DMS79 treated with DMSO at 0.1 percent for 48 hours (cell line): ENCODE data around the gene KIF13A.
"Not testable (repeated sequence)": the region's sequence is repeated elsewhere in the genome, so short reads cannot be mapped to it uniquely, and the experiment has no call there.

Experiments
- DNase-seq: peaks from one replicate; lab custom pipeline; 2025; lab: John Stamatoyannopoulos, UW

KIF13A gene

GRCh38 chr6:17846762-17847161 is 140.7 kb downstream of the KIF13A start:
- no peak for DNase-seq

GRCh38 chr6:17845598-17845997 is 141.8 kb downstream of the KIF13A start:
- DNase-seq = no peak

GRCh38 chr6:17844967-17845366 is 142.5 kb downstream of the KIF13A start:
- DNase-seq = not testable (repeated sequence)

GRCh38 chr6:17842934-17843821 is 144.3 kb downstream of the KIF13A start:
- DNase-seq = no peak

GRCh38 chr6:17842014-17842776 is 145.2 kb downstream of the KIF13A start:
- DNase-seq = no peak

- no peak for DNase-seq
Measured at GRCh38 chr6:17839513-17840223, 147.8 kb downstream of the KIF13A start.

- no peak for DNase-seq
Measured at GRCh38 chr6:17836293-17836692, 151.1 kb downstream of the KIF13A start.

GRCh38 chr6:17835784-17836183 is 151.7 kb downstream of the KIF13A start:
- no peak for DNase-seq

GRCh38 chr6:17831135-17831534 is 156.3 kb downstream of the KIF13A start:
- DNase-seq = no peak

GRCh38 chr6:17829905-17830304 is 157.5 kb downstream of the KIF13A start:
- DNase-seq = no peak

GRCh38 chr6:17828149-17828548 is 159.3 kb downstream of the KIF13A start:
- no peak for DNase-seq

- DNase-seq = no peak
Measured at GRCh38 chr6:17826301-17826700, 161.1 kb downstream of the KIF13A start.

GRCh38 chr6:17820055-17820454 is 167.4 kb downstream of the KIF13A start:
- no peak for DNase-seq

GRCh38 chr6:17817763-17818162 is 169.7 kb downstream of the KIF13A start:
- DNase-seq = no peak

GRCh38 chr6:17816921-17817611 is 170.4 kb downstream of the KIF13A start:
- no peak for DNase-seq

- DNase-seq = no peak
Measured at GRCh38 chr6:17813542-17813941, 173.9 kb downstream of the KIF13A start.

GRCh38 chr6:17812311-17812710 is 175.1 kb downstream of the KIF13A start:
- DNase-seq = no peak

- no peak for DNase-seq
Measured at GRCh38 chr6:17808609-17809008, 178.8 kb downstream of the KIF13A start.

- not testable (repeated sequence) for DNase-seq
Measured at GRCh38 chr6:17807431-17807830, 180.0 kb downstream of the KIF13A start.

GRCh38 chr6:17803409-17803808 is 184.0 kb downstream of the KIF13A start:
- DNase-seq = no peak

GRCh38 chr6:17798477-17799154 is 188.8 kb downstream of the KIF13A start:
- no peak for DNase-seq
